HG03064 (cell line): Measurements from ENCODE around the gene TIAM2.
"Not testable (repeated sequence)": the region's sequence is repeated elsewhere in the genome, so short reads cannot be mapped to it uniquely, and the experiment has no call there.

Source experiments
- ATAC-seq: cut with Tn5 transposase; IDR thresholded peaks from one replicate; pipeline ENCODE4 v1.9.1; 2021; ENCODE audit warnings: low read depth; ENCODE audit not compliant: unreplicated experiment

Gene TIAM2

DNA sequence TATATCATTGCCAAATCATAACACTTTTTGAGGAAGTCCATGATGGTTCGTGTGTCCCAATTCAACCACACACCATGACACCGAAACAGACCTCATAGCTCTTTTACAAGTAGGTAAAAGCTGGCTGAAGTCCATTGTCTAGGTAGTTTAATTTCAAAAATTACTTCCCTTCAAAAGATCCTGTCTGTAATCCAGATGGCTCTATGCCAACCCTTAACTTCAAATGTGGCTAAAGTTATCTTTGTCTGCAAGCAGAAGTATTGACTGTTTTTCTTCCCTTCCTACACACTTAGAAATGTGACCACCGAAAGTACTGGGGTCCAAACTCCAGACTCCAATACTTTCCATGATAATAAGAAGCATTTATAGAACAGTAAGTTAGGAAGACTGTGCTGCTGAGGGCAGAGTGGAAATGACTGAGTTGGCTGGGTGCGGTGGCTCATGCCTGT lies 8.3 kb upstream of the TIAM2 start:
- ATAC-seq, result no peak

DNA sequence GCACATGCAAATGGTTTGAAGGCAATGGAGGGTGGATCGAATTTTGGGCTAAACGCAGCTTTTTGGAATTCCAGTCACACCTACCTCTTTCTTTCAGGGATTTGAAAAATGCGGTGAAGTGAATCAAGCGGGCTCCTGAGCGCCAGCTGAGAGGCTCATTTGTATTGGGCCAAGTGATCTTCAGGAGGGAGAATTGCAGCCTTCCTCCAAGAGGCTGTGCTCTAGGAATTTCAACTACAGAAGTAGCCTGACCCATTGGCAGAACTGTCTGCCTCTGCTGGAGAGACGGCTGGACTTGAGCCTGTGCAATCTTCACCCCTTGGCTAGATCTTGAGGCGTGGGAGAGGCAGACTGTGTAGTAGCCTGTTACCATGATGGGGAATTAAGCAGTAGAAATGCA lies 5.7 kb upstream of the TIAM2 start:
- ATAC-seq, result no peak

DNA sequence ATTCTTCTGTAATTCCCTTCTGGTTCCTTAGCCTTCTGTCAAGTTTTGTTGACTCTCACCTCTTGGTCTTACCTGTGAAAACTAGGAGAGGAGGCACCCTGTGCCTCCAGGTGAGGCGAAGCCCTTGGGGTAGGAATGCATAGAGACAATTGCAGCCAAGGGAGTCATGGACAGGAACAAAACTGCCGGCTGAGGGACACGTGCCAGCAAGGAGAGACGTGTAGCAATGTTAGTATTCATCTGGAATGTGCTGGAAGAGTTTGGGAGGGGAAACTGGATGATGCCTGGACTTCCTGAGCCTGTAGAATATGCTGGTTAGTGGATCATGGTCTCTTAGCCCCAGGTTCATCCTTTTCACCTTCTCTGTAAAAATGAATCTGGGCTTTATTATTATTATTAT lies 3.9 kb upstream of the TIAM2 start:
- ATAC-seq, result no peak

DNA sequence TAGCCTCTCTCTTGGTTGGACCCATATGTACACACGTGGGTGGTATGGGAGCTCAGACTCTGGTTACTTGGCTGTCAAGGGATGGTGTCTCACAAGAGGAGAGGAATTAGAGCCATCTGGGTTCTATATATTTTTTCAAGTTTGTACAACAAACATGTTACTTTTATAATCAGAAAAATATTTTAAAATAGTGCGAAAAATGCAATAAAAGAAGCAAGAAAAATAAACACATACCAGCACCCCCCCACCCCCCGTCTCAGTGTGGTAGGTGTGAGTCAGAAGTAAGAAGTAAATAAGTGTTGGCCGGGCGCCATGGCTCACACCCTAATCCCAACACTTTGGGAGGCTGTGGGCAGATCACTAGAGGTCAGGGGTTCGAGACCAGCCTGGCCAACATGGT lies 2.1 kb upstream of the TIAM2 start:
- ATAC-seq, result no peak

- ATAC-seq, result no peak
Measured at GRCh38 chr6:154993710-154994109, 1.4 kb upstream of the TIAM2 start.

- no peak for ATAC-seq
Measured at GRCh38 chr6:154994836-154995253, 270 bp upstream of the TIAM2 start.

DNA sequence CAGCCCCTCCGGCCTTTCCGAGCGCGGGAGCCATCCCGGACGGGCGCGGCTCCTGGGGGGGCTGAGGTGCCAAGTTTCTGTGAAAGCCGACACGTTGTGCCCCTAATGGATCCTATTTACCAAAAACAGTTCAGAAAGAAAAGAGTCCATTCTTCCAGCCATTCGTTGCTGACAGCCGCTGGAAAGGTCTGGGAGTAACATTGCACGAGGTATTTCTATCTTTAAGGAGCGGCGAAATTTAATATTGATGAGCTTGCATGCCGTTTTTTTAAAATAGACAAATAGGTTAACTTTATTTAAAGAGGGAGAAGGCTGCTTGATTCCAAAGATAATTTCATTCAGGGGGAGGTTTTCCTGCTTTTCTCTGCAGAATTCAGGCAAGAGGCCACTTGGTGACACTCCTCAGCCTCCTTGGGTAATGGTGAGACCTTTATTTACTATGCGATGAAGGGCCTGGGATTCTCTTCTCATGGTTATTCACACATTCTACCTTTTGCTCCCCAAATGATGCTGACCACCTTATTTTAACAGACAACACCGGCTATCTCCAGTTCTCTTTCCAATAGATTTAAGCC lies 988 bp downstream of the TIAM2 start:
- no peak for ATAC-seq

GRCh38 chr6:154996841-154997311 lies 1.8 kb downstream of the TIAM2 start:
- ATAC-seq, result no peak

DNA sequence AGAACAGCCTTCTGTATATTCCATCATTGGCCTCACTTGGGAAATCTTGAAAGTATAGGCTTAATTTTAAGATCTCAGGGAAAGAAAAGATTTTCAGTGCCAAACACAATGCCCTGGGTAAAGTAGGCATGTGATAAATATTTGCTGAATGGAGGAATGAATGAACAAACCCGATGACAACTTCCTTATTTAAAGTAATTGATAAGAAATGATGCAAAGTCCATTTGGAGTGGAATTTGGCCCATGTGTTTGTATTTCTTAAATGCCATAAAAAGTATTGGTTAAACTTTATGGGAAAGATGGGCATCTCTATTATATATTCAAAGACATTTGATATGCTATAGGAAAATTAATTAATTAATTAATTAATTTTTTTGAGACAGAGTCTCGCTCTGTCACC lies 3.7 kb downstream of the TIAM2 start:
- ATAC-seq, result no peak

- no peak for ATAC-seq
Measured at GRCh38 chr6:155001482-155001881, 6.4 kb downstream of the TIAM2 start.

DNA sequence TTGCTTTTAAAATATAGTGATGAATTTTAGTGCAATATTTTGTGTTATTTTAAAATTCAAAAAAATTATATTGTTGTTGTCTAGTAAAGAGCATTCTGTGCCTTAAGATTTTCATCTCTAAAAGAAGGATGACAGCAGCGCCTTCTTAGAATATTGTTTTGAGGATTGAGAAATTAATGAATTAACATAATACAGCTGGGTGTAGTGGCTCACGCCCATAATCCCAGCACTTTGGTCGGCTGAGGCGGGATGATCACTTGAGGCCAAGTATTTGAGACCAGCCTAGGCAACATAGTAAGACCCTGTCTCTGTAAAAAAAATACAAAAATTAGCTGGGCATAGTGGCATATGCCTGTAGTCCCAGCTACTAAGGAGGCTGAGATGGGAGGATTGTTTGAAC lies 6.8 kb downstream of the TIAM2 start:
- no peak for ATAC-seq

DNA sequence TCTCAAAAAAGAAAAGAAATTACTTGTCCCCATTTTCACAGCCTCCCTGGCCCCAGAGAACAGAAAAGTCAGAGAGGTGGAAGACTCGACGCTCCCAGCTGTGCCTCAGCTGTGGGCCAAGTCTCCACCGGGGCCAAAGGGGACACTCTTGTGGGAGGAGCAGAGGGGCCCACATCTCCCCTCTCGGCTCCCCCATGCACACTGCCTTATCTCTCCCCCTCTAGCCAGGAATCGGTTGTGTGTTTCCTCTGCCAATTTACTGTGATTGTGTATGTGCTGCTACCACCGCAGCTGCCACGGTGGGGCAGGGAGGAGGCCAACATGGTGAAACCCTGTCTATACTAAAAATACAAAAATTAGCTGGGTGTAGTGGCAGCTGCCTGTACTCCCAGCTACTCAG lies 8.4 kb downstream of the TIAM2 start:
- ATAC-seq, result no peak

- no peak for ATAC-seq
Measured at GRCh38 chr6:155004017-155004416, 8.9 kb downstream of the TIAM2 start.

DNA sequence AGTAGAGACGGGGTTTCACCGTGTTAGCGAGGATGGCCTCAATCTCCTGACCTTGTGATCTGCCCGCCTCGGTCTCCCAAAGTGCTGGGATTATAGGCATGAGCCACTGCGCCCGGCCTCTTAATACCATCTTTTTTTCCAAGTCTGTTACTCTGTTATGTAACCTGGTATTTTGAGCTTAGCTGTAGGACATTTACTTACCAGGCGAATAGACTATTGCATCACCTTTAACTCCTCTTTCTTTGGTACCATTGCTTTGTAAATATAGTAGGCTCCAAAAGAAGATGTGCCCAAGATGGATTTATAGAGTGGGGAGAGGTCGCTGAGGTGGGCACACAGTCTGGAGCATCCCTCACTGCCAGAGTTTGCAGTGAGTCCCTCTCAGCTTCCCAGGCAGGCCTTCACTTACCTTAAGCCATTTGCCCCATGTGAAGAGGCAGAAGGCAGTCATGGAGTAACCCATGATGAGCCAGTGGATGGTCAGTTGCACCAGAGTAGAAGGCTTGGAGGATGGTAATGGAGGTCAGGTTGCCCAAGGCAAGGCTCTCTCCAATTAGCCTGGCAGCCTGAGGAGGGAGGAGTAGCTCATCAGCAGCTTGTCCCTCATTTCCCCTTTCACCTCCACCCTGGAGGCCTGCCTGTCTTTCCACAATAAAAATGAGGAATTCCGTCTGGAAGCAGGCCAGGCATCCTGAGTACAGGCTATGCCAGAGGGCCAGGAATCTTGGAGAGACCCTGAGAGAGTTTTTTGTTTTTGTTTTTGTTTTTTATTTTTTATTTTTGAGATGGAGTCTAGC lies 9.7 kb downstream of the TIAM2 start:
- ATAC-seq, result no peak

DNA sequence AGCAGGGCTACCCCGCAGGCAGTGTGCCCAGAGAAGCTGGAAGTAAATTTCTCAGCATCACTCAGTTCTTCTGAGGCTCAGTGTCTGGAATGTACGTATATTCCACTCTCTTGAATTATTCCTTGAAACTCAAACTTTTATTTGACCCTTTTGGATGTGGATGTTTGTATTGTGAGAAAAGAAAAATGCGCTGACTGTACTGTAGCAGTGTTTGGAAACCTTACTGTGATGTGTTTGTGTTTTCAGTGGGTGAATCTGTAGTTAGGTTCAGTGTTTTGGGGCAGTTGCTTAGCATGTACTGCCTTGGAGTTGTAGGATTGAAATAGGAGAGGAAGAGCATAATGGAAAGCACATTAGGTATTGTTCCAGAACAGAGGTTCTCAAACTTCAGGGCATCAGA lies 13.5 kb downstream of the TIAM2 start:
- ATAC-seq, result no peak

DNA sequence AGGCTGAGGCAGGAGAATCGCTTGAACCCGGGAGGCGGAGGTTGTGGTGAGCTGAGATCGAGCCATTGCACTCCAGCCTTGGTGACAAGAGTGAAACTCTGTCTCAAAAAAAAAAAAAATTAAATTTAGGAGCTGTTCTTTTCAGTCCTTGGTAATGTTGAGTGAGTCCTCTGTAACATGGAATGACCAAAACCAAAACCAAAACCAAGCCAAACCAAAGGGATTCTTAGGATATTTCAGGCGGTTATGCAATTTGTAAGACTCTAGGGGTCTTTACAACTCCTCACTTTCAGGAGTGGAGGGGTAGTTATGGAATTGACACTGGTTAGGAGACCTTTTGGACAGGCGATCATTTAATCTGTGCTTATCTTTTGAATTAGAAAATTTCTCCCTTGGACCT lies 15.8 kb downstream of the TIAM2 start:
- no peak for ATAC-seq

- no peak for ATAC-seq
Measured at GRCh38 chr6:155011809-155012291, 16.7 kb downstream of the TIAM2 start.

DNA sequence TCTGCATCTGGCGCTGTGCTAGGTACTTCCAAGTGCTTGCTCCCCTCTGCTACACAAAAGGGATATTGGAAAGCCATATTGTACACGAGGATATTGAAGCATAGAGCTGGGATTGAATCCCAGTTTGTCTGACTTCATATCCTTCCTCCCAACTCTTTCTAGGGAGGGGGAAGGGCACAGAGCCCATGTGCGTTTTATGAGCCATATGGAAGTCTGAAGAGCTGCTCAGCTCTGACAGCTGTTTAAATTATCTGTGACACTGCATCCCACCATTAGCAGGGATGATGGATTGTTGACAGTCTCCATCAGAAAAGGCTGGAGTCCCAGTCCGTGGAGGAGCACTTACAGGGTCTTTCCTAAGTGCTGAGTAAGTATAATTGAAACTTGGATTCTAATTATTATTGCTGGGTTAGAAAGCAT lies 18.4 kb downstream of the TIAM2 start:
- ATAC-seq, result no peak

GRCh38 chr6:155014137-155014536 lies 19.0 kb downstream of the TIAM2 start:
- no peak for ATAC-seq

GRCh38 chr6:155014670-155015300 lies 19.7 kb downstream of the TIAM2 start:
- no peak for ATAC-seq

DNA sequence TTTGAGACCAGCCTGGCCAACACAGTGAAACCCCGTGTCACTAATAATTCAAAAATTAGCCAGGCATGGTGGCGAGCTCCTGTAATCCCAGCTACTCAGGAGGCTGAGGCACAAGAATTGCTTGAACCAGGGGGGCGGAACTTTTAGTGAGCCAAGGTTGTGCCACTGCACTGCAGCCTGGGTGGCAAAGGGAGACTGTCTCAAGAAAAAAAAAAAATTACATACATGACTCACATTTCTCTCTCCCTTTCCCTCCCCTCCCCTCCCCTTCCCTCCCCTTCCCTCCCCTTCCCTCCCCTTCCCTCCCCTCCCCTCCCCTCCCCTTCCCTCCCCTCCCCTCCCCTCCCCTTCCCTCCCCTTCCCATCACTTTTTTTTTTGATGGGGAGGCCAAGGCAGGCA lies 23.3 kb downstream of the TIAM2 start:
- not testable (repeated sequence) for ATAC-seq

- ATAC-seq, result no peak
Measured at GRCh38 chr6:155021680-155022079, 26.6 kb downstream of the TIAM2 start.
